Measurements from ENCODE around the gene POU1F1.

POU1F1 gene

GRCh38 chr3:87317779-87318178 lies 41.4 kb upstream of the POU1F1 start:
- Histone ChIP-seq H3K4me2 (ENCODE audit: insufficient read depth, low read length, poor library complexity, severe bottlenecking) (no peak overlapping the region), H2AFZ (ENCODE audit: low read length) (no peak overlapping the region), H2AK5ac (ENCODE audit: low read depth, low read length) (no peak overlapping the region), H3K36me3 (replicated peaks in 1 of 2; ENCODE audit: control insufficient read depth in 2 of 2, insufficient read depth in 2 of 2, low read length in 2 of 2) (no peaks in the 10 kb centered on the region), H3K9me3 (replicated peaks in 1 of 2; ENCODE audit: control insufficient read depth in 2 of 2, insufficient read depth in 1 of 2, low read depth in 1 of 2, low read length in 2 of 2) (no peaks in the 10 kb centered on the region), H3K79me1 (ENCODE audit: low read depth, low read length) (no peaks in the 10 kb centered on the region), H3K4me3 (ENCODE audit: low read length in 2 of 2) (no peak overlapping the region), H2BK5ac (ENCODE audit: low read length) (no peak overlapping the region), H4K8ac (ENCODE audit: low read depth, low read length) (no peak overlapping the region), H3K27ac (replicated peaks; ENCODE audit: low read length) (no peak overlapping the region), H4K91ac (ENCODE audit: low read depth, low read length, poor library complexity) (no peak overlapping the region), H2BK15ac (ENCODE audit: low read length) (no peak overlapping the region), H3K23ac (ENCODE audit: low read depth, low read length, poor library complexity) (no peak overlapping the region), H3K4me1 (ENCODE audit: control insufficient read depth in 2 of 2, insufficient read depth in 1 of 2, low read depth in 1 of 2, low read length in 2 of 2) (no peaks in the 10 kb centered on the region), H2BK120ac (ENCODE audit: low read depth, low read length) (no peak overlapping the region), H3K27me3 (ENCODE audit: control insufficient read depth in 3 of 3, insufficient read depth in 3 of 3, low read depth in 1 of 3, low read length in 3 of 3) (no peaks in the 10 kb centered on the region), H3K9ac (ENCODE audit: low read depth, low read length, poor library complexity) (no peak overlapping the region), H3K4ac (ENCODE audit: low read length) (no peak overlapping the region), H3K18ac (ENCODE audit: low read length) (no peak overlapping the region), H3K14ac (ENCODE audit: low read length) (no peak overlapping the region), H2BK12ac (ENCODE audit: low read length) (no peak overlapping the region)
- no CpG with 5 or more reads among the region's 4 CpGs for WGBS, 2 donors (ENCODE audit: extremely low coverage in 2 of 2, insufficient read length in 2 of 2, insufficient replicate concordance in 1 of 2)
- no peak for DNase-seq (ENCODE audit: low spot score)

GRCh38 chr3:87313641-87314040 lies 37.3 kb upstream of the POU1F1 start:
- no peak overlapping the region for H4K91ac ChIP-seq (ENCODE audit: low read depth, low read length, poor library complexity)
- H3K36me3 ChIP-seq (replicated peaks in 1 of 2; ENCODE audit: control insufficient read depth in 2 of 2, insufficient read depth in 2 of 2, low read length in 2 of 2) = no peaks in the 10 kb centered on the region
- no peaks in the 10 kb centered on the region for H3K4me1 ChIP-seq (ENCODE audit: control insufficient read depth in 2 of 2, insufficient read depth in 1 of 2, low read depth in 1 of 2, low read length in 2 of 2)
- no peak overlapping the region for H3K18ac ChIP-seq (ENCODE audit: low read length)
- no peak for DNase-seq (ENCODE audit: low spot score)
- no peak overlapping the region for H2BK12ac ChIP-seq (ENCODE audit: low read length)
- no peaks in the 10 kb centered on the region for H3K27me3 ChIP-seq (ENCODE audit: control insufficient read depth in 3 of 3, insufficient read depth in 3 of 3, low read depth in 1 of 3, low read length in 3 of 3)
- H3K14ac ChIP-seq (ENCODE audit: low read length) = no peak overlapping the region
- H4K8ac ChIP-seq (ENCODE audit: low read depth, low read length) = no peak overlapping the region
- no peak overlapping the region for H2AFZ ChIP-seq (ENCODE audit: low read length)
- no peak overlapping the region for H3K27ac ChIP-seq (replicated peaks; ENCODE audit: low read length)
- no peak overlapping the region for H3K9ac ChIP-seq (ENCODE audit: low read depth, low read length, poor library complexity)
- H3K4me3 ChIP-seq (ENCODE audit: low read length in 2 of 2) = no peak overlapping the region
- H3K23ac ChIP-seq (ENCODE audit: low read depth, low read length, poor library complexity) = no peak overlapping the region
- H2BK120ac ChIP-seq (ENCODE audit: low read depth, low read length) = no peak overlapping the region
- H2AK5ac ChIP-seq (ENCODE audit: low read depth, low read length) = no peak overlapping the region
- H3K4me2 ChIP-seq (ENCODE audit: insufficient read depth, low read length, poor library complexity, severe bottlenecking) = no peak overlapping the region
- no peak overlapping the region for H2BK15ac ChIP-seq (ENCODE audit: low read length)
- H3K79me1 ChIP-seq (ENCODE audit: low read depth, low read length) = no peaks in the 10 kb centered on the region
- no peaks in the 10 kb centered on the region for H3K9me3 ChIP-seq (replicated peaks in 1 of 2; ENCODE audit: control insufficient read depth in 2 of 2, insufficient read depth in 1 of 2, low read depth in 1 of 2, low read length in 2 of 2)
- H3K4ac ChIP-seq (ENCODE audit: low read length) = no peak overlapping the region
- H2BK5ac ChIP-seq (ENCODE audit: low read length) = no peak overlapping the region
- no CpG with 5 or more reads among the region's 1 CpG for WGBS, 2 donors (ENCODE audit: extremely low coverage in 2 of 2, insufficient read length in 2 of 2, insufficient replicate concordance in 1 of 2)

- no peak overlapping the region for H3K23ac ChIP-seq (ENCODE audit: low read depth, low read length, poor library complexity)
- no peak overlapping the region for H2BK120ac ChIP-seq (ENCODE audit: low read depth, low read length)
- H2BK5ac ChIP-seq (ENCODE audit: low read length) = no peak overlapping the region
- no peak overlapping the region for H3K18ac ChIP-seq (ENCODE audit: low read length)
- H3K27me3 ChIP-seq (ENCODE audit: control insufficient read depth in 3 of 3, insufficient read depth in 3 of 3, low read depth in 1 of 3, low read length in 3 of 3) = no peaks in the 10 kb centered on the region
- H3K27ac ChIP-seq (replicated peaks; ENCODE audit: low read length) = no peak overlapping the region
- H4K8ac ChIP-seq (ENCODE audit: low read depth, low read length) = no peak overlapping the region
- no CpG with 5 or more reads among the region's 1 CpG for WGBS, 2 donors (ENCODE audit: extremely low coverage in 2 of 2, insufficient read length in 2 of 2, insufficient replicate concordance in 1 of 2)
- H3K4me3 ChIP-seq (ENCODE audit: low read length in 2 of 2) = no peak overlapping the region
- no peak overlapping the region for H3K14ac ChIP-seq (ENCODE audit: low read length)
- H3K9ac ChIP-seq (ENCODE audit: low read depth, low read length, poor library complexity) = no peak overlapping the region
- H3K4ac ChIP-seq (ENCODE audit: low read length) = no peak overlapping the region
- no peak overlapping the region for H2BK12ac ChIP-seq (ENCODE audit: low read length)
- no peak overlapping the region for H2AFZ ChIP-seq (ENCODE audit: low read length)
- H3K79me1 ChIP-seq (ENCODE audit: low read depth, low read length) = no peaks in the 10 kb centered on the region
- H4K91ac ChIP-seq (ENCODE audit: low read depth, low read length, poor library complexity) = no peak overlapping the region
- no peak overlapping the region for H2AK5ac ChIP-seq (ENCODE audit: low read depth, low read length)
- H3K4me2 ChIP-seq (ENCODE audit: insufficient read depth, low read length, poor library complexity, severe bottlenecking) = no peak overlapping the region
- no peak overlapping the region for H2BK15ac ChIP-seq (ENCODE audit: low read length)
- H3K36me3 ChIP-seq (replicated peaks in 1 of 2; ENCODE audit: control insufficient read depth in 2 of 2, insufficient read depth in 2 of 2, low read length in 2 of 2) = no peaks in the 10 kb centered on the region
- H3K9me3 ChIP-seq (replicated peaks in 1 of 2; ENCODE audit: control insufficient read depth in 2 of 2, insufficient read depth in 1 of 2, low read depth in 1 of 2, low read length in 2 of 2) = no peaks in the 10 kb centered on the region
- H3K4me1 ChIP-seq (ENCODE audit: control insufficient read depth in 2 of 2, insufficient read depth in 1 of 2, low read depth in 1 of 2, low read length in 2 of 2) = no peaks in the 10 kb centered on the region
- no peak for DNase-seq (ENCODE audit: low spot score)
These were observed 34.9 kb upstream of the POU1F1 start for GRCh38 chr3:87311309-87311708.

- H2BK12ac ChIP-seq (ENCODE audit: low read length) = no peak overlapping the region
- no peaks in the 10 kb centered on the region for H3K27me3 ChIP-seq (ENCODE audit: control insufficient read depth in 3 of 3, insufficient read depth in 3 of 3, low read depth in 1 of 3, low read length in 3 of 3)
- no peaks in the 10 kb centered on the region for H3K36me3 ChIP-seq (replicated peaks in 1 of 2; ENCODE audit: control insufficient read depth in 2 of 2, insufficient read depth in 2 of 2, low read length in 2 of 2)
- no CpG with 5 or more reads among the region's 3 CpGs for WGBS, 2 donors (ENCODE audit: extremely low coverage in 2 of 2, insufficient read length in 2 of 2, insufficient replicate concordance in 1 of 2)
- H3K23ac ChIP-seq (ENCODE audit: low read depth, low read length, poor library complexity) = no peak overlapping the region
- no peak overlapping the region for H2AFZ ChIP-seq (ENCODE audit: low read length)
- DNase-seq (ENCODE audit: low spot score) = no peak
- H2BK120ac ChIP-seq (ENCODE audit: low read depth, low read length) = no peak overlapping the region
- no peak overlapping the region for H4K91ac ChIP-seq (ENCODE audit: low read depth, low read length, poor library complexity)
- no peak overlapping the region for H3K18ac ChIP-seq (ENCODE audit: low read length)
- H3K14ac ChIP-seq (ENCODE audit: low read length) = no peak overlapping the region
- no peak overlapping the region for H2AK5ac ChIP-seq (ENCODE audit: low read depth, low read length)
- no peaks in the 10 kb centered on the region for H3K4me1 ChIP-seq (ENCODE audit: control insufficient read depth in 2 of 2, insufficient read depth in 1 of 2, low read depth in 1 of 2, low read length in 2 of 2)
- no peak overlapping the region for H4K8ac ChIP-seq (ENCODE audit: low read depth, low read length)
- no peak overlapping the region for H3K9ac ChIP-seq (ENCODE audit: low read depth, low read length, poor library complexity)
- no peak overlapping the region for H2BK5ac ChIP-seq (ENCODE audit: low read length)
- no peak overlapping the region for H3K4me3 ChIP-seq (ENCODE audit: low read length in 2 of 2)
- H3K9me3 ChIP-seq (replicated peaks in 1 of 2; ENCODE audit: control insufficient read depth in 2 of 2, insufficient read depth in 1 of 2, low read depth in 1 of 2, low read length in 2 of 2) = no peaks in the 10 kb centered on the region
- H3K27ac ChIP-seq (replicated peaks; ENCODE audit: low read length) = no peak overlapping the region
- no peak overlapping the region for H2BK15ac ChIP-seq (ENCODE audit: low read length)
- H3K4me2 ChIP-seq (ENCODE audit: insufficient read depth, low read length, poor library complexity, severe bottlenecking) = no peak overlapping the region
- H3K79me1 ChIP-seq (ENCODE audit: low read depth, low read length) = no peaks in the 10 kb centered on the region
- H3K4ac ChIP-seq (ENCODE audit: low read length) = no peak overlapping the region
These were observed 33.2 kb upstream of the POU1F1 start for GRCh38 chr3:87309601-87310000.
